GM23338 (cell line): Measurements from ENCODE around the gene RAB40B.

ENCODE experiments used
- CTCF ChIP-seq, 2 experiments: fragments of 200-600 bp in 1 of 2; sonication (generic) in 1 of 2; conservative IDR thresholded peaks; 2 replicates each; pipeline versions ENCODE4 v1.5.1 to v1.6.1; 2016 to 2017; ENCODE audit warnings: antibody characterized with exemption in 2 of 2, low read depth in 2 of 2, mild to moderate bottlenecking in 2 of 2, moderate library complexity in 1 of 2
- EZH2 ChIP-seq: fragments of 200-600 bp; sonication (generic); IDR thresholded peaks from one replicate; pipeline ENCODE4 v1.8.0; 2017; ENCODE audit warnings: antibody characterized with exemption, mild to moderate bottlenecking, low read depth; ENCODE audit not compliant: unreplicated experiment
- EZH2phosphoT487 ChIP-seq: fragments of 200-600 bp; sonication (generic); IDR thresholded peaks from one replicate; pipeline ENCODE4 v1.8.1; 2018; ENCODE audit warnings: antibody characterized with exemption; ENCODE audit not compliant: unreplicated experiment
- JUNB ChIP-seq: IDR thresholded peaks from one replicate; pipeline ENCODE4 v1.6.1; 2016; ENCODE audit warnings: antibody characterized with exemption; ENCODE audit not compliant: unreplicated experiment
- POLR2AphosphoS5 ChIP-seq: IDR thresholded peaks from 2 replicates; pipeline ENCODE4 v1.6.1; 2016; ENCODE audit warnings: antibody characterized with exemption, low read depth
- STAT1 ChIP-seq: IDR thresholded peaks from one replicate; pipeline ENCODE4 v1.6.1; 2016; ENCODE audit warnings: antibody characterized with exemption; ENCODE audit not compliant: unreplicated experiment
- ZNF331 ChIP-seq: fragments of 250-450 bp; sonication (Bioruptor Pico); IDR thresholded peaks from 2 replicates; pipeline ENCODE4 v1.5.0; 2020; ENCODE audit warnings: low read depth, mild to moderate bottlenecking, moderate library complexity
- TF ChIP-seq, protein P1 (sequence below): IDR thresholded peaks from one replicate; pipeline ENCODE4 v1.6.1; 2018; ENCODE audit warnings: antibody characterized with exemption; ENCODE audit not compliant: unreplicated experiment

DNA sequence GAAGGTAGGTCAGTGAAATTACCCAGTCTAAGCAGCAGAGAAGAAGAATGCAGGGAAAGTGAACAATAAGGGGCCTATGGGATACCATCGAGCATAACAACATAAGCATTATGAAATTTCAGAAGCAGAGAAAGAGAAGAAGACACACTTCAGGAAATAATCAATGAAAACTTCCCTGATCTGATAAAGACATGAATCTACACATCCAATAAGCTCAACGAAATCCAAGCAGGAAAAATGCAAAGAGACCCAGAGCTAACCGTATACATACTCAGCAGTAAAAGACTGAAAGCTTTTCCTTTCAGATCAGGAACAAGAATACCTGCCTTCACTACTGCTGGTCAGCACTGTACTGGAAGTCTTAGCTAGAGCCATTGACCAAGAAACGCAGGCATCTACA, 88.8 kb downstream of the RAB40B start:
- no peak for TF ChIP-seq CTCF (conservative IDR thresholded peaks at IDR 0.05; ENCODE audit: low read depth in 2 of 2)
- TF ChIP-seq POLR2AphosphoS5 = no peak
- TF ChIP-seq, protein P1, sequence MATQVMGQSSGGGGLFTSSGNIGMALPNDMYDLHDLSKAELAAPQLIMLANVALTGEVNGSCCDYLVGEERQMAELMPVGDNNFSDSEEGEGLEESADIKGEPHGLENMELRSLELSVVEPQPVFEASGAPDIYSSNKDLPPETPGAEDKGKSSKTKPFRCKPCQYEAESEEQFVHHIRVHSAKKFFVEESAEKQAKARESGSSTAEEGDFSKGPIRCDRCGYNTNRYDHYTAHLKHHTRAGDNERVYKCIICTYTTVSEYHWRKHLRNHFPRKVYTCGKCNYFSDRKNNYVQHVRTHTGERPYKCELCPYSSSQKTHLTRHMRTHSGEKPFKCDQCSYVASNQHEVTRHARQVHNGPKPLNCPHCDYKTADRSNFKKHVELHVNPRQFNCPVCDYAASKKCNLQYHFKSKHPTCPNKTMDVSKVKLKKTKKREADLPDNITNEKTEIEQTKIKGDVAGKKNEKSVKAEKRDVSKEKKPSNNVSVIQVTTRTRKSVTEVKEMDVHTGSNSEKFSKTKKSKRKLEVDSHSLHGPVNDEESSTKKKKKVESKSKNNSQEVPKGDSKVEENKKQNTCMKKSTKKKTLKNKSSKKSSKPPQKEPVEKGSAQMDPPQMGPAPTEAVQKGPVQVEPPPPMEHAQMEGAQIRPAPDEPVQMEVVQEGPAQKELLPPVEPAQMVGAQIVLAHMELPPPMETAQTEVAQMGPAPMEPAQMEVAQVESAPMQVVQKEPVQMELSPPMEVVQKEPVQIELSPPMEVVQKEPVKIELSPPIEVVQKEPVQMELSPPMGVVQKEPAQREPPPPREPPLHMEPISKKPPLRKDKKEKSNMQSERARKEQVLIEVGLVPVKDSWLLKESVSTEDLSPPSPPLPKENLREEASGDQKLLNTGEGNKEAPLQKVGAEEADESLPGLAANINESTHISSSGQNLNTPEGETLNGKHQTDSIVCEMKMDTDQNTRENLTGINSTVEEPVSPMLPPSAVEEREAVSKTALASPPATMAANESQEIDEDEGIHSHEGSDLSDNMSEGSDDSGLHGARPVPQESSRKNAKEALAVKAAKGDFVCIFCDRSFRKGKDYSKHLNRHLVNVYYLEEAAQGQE = no peak
- no peak for TF ChIP-seq EZH2
- no peak for TF ChIP-seq ZNF331
- TF ChIP-seq STAT1 = no peak
- no peak for TF ChIP-seq EZH2phosphoT487
- TF ChIP-seq JUNB = no peak
